Esophagus squamous epithelium (tissue), 4 donors: ENCODE measurements around the gene ZSWIM6.

Experiments used
- POLR2A ChIP-seq, 4 donors: fragments of 450-650 bp; IDR thresholded peaks; one replicate each; pipeline ENCODE4 v1.6.1; 2017; ENCODE audit warnings: antibody characterized with exemption in 4 of 4, mild to moderate bottlenecking in 4 of 4, moderate library complexity in 3 of 4
- TF ChIP-seq, protein P1 (sequence below), 6 experiments: fragments of 450-650 bp in 4 of 6; fragments of 200-600 bp in 2 of 6; sonication (generic) in 2 of 6; IDR thresholded peaks; one replicate each; pipeline ENCODE4 v1.5.1; 2016 to 2019; ENCODE audit warnings: antibody characterized with exemption in 6 of 6, mild to moderate bottlenecking in 4 of 6, moderate library complexity in 4 of 6

- TF ChIP-seq, protein P1, sequence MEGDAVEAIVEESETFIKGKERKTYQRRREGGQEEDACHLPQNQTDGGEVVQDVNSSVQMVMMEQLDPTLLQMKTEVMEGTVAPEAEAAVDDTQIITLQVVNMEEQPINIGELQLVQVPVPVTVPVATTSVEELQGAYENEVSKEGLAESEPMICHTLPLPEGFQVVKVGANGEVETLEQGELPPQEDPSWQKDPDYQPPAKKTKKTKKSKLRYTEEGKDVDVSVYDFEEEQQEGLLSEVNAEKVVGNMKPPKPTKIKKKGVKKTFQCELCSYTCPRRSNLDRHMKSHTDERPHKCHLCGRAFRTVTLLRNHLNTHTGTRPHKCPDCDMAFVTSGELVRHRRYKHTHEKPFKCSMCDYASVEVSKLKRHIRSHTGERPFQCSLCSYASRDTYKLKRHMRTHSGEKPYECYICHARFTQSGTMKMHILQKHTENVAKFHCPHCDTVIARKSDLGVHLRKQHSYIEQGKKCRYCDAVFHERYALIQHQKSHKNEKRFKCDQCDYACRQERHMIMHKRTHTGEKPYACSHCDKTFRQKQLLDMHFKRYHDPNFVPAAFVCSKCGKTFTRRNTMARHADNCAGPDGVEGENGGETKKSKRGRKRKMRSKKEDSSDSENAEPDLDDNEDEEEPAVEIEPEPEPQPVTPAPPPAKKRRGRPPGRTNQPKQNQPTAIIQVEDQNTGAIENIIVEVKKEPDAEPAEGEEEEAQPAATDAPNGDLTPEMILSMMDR (IDR thresholded peaks at IDR 0.05), result no peak
- no peak for TF ChIP-seq POLR2A (IDR thresholded peaks at IDR 0.05)
These were observed 71.2 kb downstream of the ZSWIM6 start for GRCh38 chr5:61402970-61403900.
